HEK293 (cell line): Measurements from ENCODE around the gene QSER1.

Experiments
- CTCF ChIA-PET: fragments of 350-600 bp; formaldehyde crosslinking; extraction: SDS; loops from one replicate; lab custom pipeline; 2021; ENCODE audit warnings: antibody characterized with exemption; lab: Yijun Ruan, JAX
- POLR2A ChIA-PET: fragments of 300-600 bp; formaldehyde crosslinking; extraction: SDS; loops from one replicate; lab custom pipeline; 2020; ENCODE audit warnings: antibody characterized with exemption, inconsistent platforms; lab: Yijun Ruan, JAX
- H3K27ac ChIP-seq: fragments of 200-500 bp; sonication (Bioruptor generic); 2 replicates; pipeline ENCODE4 v1.5.1; 2014; ENCODE audit warnings: low read depth, low read length, control low read depth, inconsistent platforms; ENCODE audit errors: extremely low read depth
- H3K36me3 ChIP-seq, 2 experiments: fragments of 200-500 bp in 1 of 2; sonication (Bioruptor generic) in 1 of 2; 1 replicate in 1 of 2; 2 replicates in 1 of 2; pipeline ENCODE4 v1.5.1; 2014 to 2017; ENCODE audit warnings: inconsistent platforms in 2 of 2, low read length in 2 of 2; ENCODE audit not compliant: control insufficient read depth in 2 of 2, insufficient read depth in 1 of 2
- H3K4me1 ChIP-seq: fragments of 200-500 bp; sonication (Bioruptor generic); 2 replicates; pipeline ENCODE4 v1.5.1; 2014; ENCODE audit warnings: mild to moderate bottlenecking, low read length, inconsistent platforms; ENCODE audit not compliant: control insufficient read depth, insufficient read depth
- H3K4me3 ChIP-seq: 2 replicates; pipeline ENCODE4 v1.5.1; 2011; ENCODE audit warnings: low read depth, mild to moderate bottlenecking, control low read depth, low read length, moderate library complexity
- H3K9me3 ChIP-seq: fragments of 200-500 bp; sonication (Bioruptor generic); 2 replicates; pipeline ENCODE4 v1.5.1; 2014; ENCODE audit warnings: low read depth, low read length, inconsistent platforms; ENCODE audit not compliant: control insufficient read depth, insufficient read depth
- ELK4 ChIP-seq: IDR thresholded peaks from 2 replicates; pipeline ENCODE4 v1.6.1; 2011; ENCODE audit warnings: mild to moderate bottlenecking, low read depth, low read length, borderline replicate concordance
- INSM2 ChIP-seq: fragments of 450-650 bp; formaldehyde crosslinking; IDR thresholded peaks from 2 replicates; pipeline ENCODE4 v1.5.1; 2016; ENCODE audit warnings: missing biosample characterization, missing genetic modification characterization
- KLF1 ChIP-seq: fragments of 450-650 bp; formaldehyde crosslinking; IDR thresholded peaks from 2 replicates; pipeline ENCODE4 v1.5.1; 2016; ENCODE audit warnings: missing biosample characterization, missing genetic modification characterization
- PRDM4 ChIP-seq: fragments of 450-650 bp; formaldehyde crosslinking; IDR thresholded peaks from 2 replicates; pipeline ENCODE4 v1.5.1; 2017; ENCODE audit warnings: missing biosample characterization, missing genetic modification characterization
- SCRT1 ChIP-seq: fragments of 450-650 bp; formaldehyde crosslinking; IDR thresholded peaks from 2 replicates; pipeline ENCODE4 v1.5.1; 2016; ENCODE audit warnings: missing biosample characterization, missing genetic modification characterization, borderline replicate concordance
- SP7 ChIP-seq: fragments of 450-650 bp; formaldehyde crosslinking; IDR thresholded peaks from 2 replicates; pipeline ENCODE4 v1.5.1; 2016; ENCODE audit warnings: missing biosample characterization, missing genetic modification characterization
- ZEB2 ChIP-seq: fragments of 450-650 bp; formaldehyde crosslinking; IDR thresholded peaks from 2 replicates; pipeline ENCODE4 v1.5.1; 2016; ENCODE audit warnings: missing biosample characterization, missing genetic modification characterization
- ZNF140 ChIP-seq: fragments of 450-650 bp; formaldehyde crosslinking; IDR thresholded peaks from 2 replicates; pipeline ENCODE4 v1.5.1; 2016; ENCODE audit warnings: missing biosample characterization, missing genetic modification characterization
- ZNF221 ChIP-seq: fragments of 450-650 bp; formaldehyde crosslinking; IDR thresholded peaks from 2 replicates; pipeline ENCODE4 v1.5.1; 2017; ENCODE audit warnings: missing biosample characterization, missing genetic modification characterization, borderline replicate concordance
- ZNF274 ChIP-seq, 2 experiments: fragments of 200-500 bp in 1 of 2; fragments of 450-650 bp in 1 of 2; sonication (Bioruptor generic) in 1 of 2; formaldehyde crosslinking in 1 of 2; IDR thresholded peaks; 2 replicates each; pipeline versions ENCODE4 v1.5.1 to v1.6.1; 2014 to 2016; ENCODE audit warnings: borderline replicate concordance in 1 of 2, inconsistent platforms in 1 of 2, low read length in 1 of 2, missing biosample characterization in 1 of 2, missing genetic modification characterization in 1 of 2
- ZNF354C ChIP-seq: fragments of 450-650 bp; formaldehyde crosslinking; IDR thresholded peaks from 2 replicates; pipeline ENCODE4 v1.5.1; 2016; ENCODE audit warnings: missing biosample characterization, missing genetic modification characterization, low read depth, borderline replicate concordance
- ZNF391 ChIP-seq: fragments of 450-650 bp; formaldehyde crosslinking; IDR thresholded peaks from 2 replicates; pipeline ENCODE4 v1.5.1; 2016; ENCODE audit warnings: low read depth, missing biosample characterization, missing genetic modification characterization, borderline replicate concordance
- ZNF394 ChIP-seq: fragments of 450-650 bp; formaldehyde crosslinking; IDR thresholded peaks from 2 replicates; pipeline ENCODE4 v1.5.1; 2016; ENCODE audit warnings: missing biosample characterization, missing genetic modification characterization, mild to moderate bottlenecking, moderate library complexity, borderline replicate concordance
- ZNF416 ChIP-seq: fragments of 450-650 bp; formaldehyde crosslinking; IDR thresholded peaks from 2 replicates; pipeline ENCODE4 v1.5.1; 2016; ENCODE audit warnings: missing biosample characterization, missing genetic modification characterization
- ZNF510 ChIP-seq: fragments of 450-650 bp; formaldehyde crosslinking; IDR thresholded peaks from 2 replicates; pipeline ENCODE4 v1.5.1; 2018; ENCODE audit warnings: mild to moderate bottlenecking, missing genetic modification characterization, missing biosample characterization; ENCODE audit not compliant: insufficient replicate concordance
- ZNF645 ChIP-seq: fragments of 450-650 bp; formaldehyde crosslinking; IDR thresholded peaks from 2 replicates; pipeline ENCODE4; 2016; ENCODE audit warnings: missing biosample characterization, missing genetic modification characterization
- ZNF660 ChIP-seq: fragments of 450-650 bp; IDR thresholded peaks from 2 replicates; pipeline ENCODE4 v1.5.1; 2018; ENCODE audit warnings: missing biosample characterization, mild to moderate bottlenecking, missing genetic modification characterization
- ZNF677 ChIP-seq: fragments of 450-650 bp; IDR thresholded peaks from 2 replicates; pipeline ENCODE4 v1.5.0; 2018; ENCODE audit warnings: missing biosample characterization, mild to moderate bottlenecking, missing genetic modification characterization, moderate library complexity
- ZNF692 ChIP-seq: fragments of 450-650 bp; formaldehyde crosslinking; IDR thresholded peaks from 2 replicates; pipeline ENCODE4 v1.5.1; 2016; ENCODE audit warnings: missing biosample characterization, missing genetic modification characterization
- ZNF768 ChIP-seq: fragments of 450-650 bp; formaldehyde crosslinking; IDR thresholded peaks from 2 replicates; pipeline ENCODE4 v1.5.1; 2018; ENCODE audit warnings: missing biosample characterization, mild to moderate bottlenecking, missing genetic modification characterization
- ZNF792 ChIP-seq: fragments of 450-650 bp; formaldehyde crosslinking; IDR thresholded peaks from 2 replicates; pipeline ENCODE4 v1.5.1; 2016; ENCODE audit warnings: missing biosample characterization, missing genetic modification characterization
- ZXDB ChIP-seq: fragments of 450-650 bp; formaldehyde crosslinking; IDR thresholded peaks from 2 replicates; pipeline ENCODE4 v1.5.1; 2016; ENCODE audit warnings: missing biosample characterization, missing genetic modification characterization

Gene QSER1

GRCh38 chr11:33001751-33002542 lies 109.3 kb downstream of the QSER1 start (continued):
- TF ChIP-seq PRDM4 (tag by site-specific recombination): no peak
- TF ChIP-seq ELK4: no peak
- TF ChIP-seq ZNF645 (tag by site-specific recombination): no peak
- TF ChIP-seq ZXDB: no peak
- TF ChIP-seq ZNF274 (IDR thresholded peaks at IDR 0.05; ENCODE audit: low read length): no peak
- TF ChIP-seq ZNF274 (tag by site-specific recombination; IDR thresholded peaks at IDR 0.05; ENCODE audit: borderline replicate concordance): no peak
- no peak for TF ChIP-seq ZNF510 (tag by site-specific recombination)

- no peaks in the 10 kb centered on the region for H3K9me3 ChIP-seq
- CTCF ChIA-PET: no interaction called here
- no peaks in the 10 kb centered on the region for H3K36me3 ChIP-seq
- no peak for TF ChIP-seq INSM2 (tag by site-specific recombination)
- TF ChIP-seq ZEB2 (tag by site-specific recombination): no peak
- no peak for TF ChIP-seq ZNF221
- no peak for TF ChIP-seq ZNF660 (tag by site-specific recombination)
- no peak for TF ChIP-seq ZNF692 (tag by site-specific recombination)
- no peak for TF ChIP-seq ZNF677 (tag by site-specific recombination)
- TF ChIP-seq KLF1: no peak
- POLR2A ChIA-PET: no interaction called here
- H3K4me3 ChIP-seq: no peak overlapping the region
- no peaks in the 10 kb centered on the region for H3K4me1 ChIP-seq
- no peak overlapping the region for H3K27ac ChIP-seq
Observed at GRCh38 chr11:33005175-33005574, 112.6 kb downstream of the QSER1 start.

- H3K4me3 ChIP-seq: no peak overlapping the region
- no peaks in the 10 kb centered on the region for H3K36me3 ChIP-seq
- no peak overlapping the region for H3K27ac ChIP-seq
- no peaks in the 10 kb centered on the region for H3K4me1 ChIP-seq
- no peaks in the 10 kb centered on the region for H3K9me3 ChIP-seq
- CTCF ChIA-PET: interaction anchor here (0.7 kb wide), 1 partner anchor 40 kb away, joined by 3 read pairs; no protein-coding TSS in a partner anchor
- POLR2A ChIA-PET: no interaction called here
- TF ChIP-seq ZNF391 (tag by site-specific recombination) (no peak), SP7 (tag by site-specific recombination) (no peak), INSM2 (tag by site-specific recombination) (no peak), ZNF394 (tag by site-specific recombination) (no peak), ZNF510 (tag by site-specific recombination) (no peak), ZNF140 (tag by site-specific recombination) (no peak), ZNF768 (no peak), ZNF792 (tag by site-specific recombination) (no peak), ZNF416 (tag by site-specific recombination) (no peak), SCRT1 (no peak), ZNF354C (tag by site-specific recombination) (no peak)
Observed at GRCh38 chr11:33006010-33006409, 113.4 kb downstream of the QSER1 start.
